Adrenal gland (tissue), 5 donors: ENCODE results near the gene MON1B.

Experiments used
- POLR2A ChIP-seq, 2 donors: fragments of 450-650 bp; IDR thresholded peaks; one replicate each; pipeline ENCODE4 v1.6.1; 2017; ENCODE audit warnings: antibody characterized with exemption in 2 of 2, mild to moderate bottlenecking in 2 of 2, moderate library complexity in 1 of 2
- TF ChIP-seq, protein P1 (sequence below), 6 experiments: fragments of 450-650 bp in 4 of 6; fragments of 200-600 bp in 2 of 6; sonication (generic) in 1 of 6; IDR thresholded peaks; 1 replicate in 5 of 6; 2 replicates in 1 of 6; pipeline versions ENCODE4 v1.5.1 to v1.8.0; 2016 to 2021; ENCODE audit warnings: antibody characterized with exemption in 6 of 6, mild to moderate bottlenecking in 2 of 6, moderate library complexity in 1 of 6
- donor health status: DM: no; HTN: no; CAD: no.

DNA sequence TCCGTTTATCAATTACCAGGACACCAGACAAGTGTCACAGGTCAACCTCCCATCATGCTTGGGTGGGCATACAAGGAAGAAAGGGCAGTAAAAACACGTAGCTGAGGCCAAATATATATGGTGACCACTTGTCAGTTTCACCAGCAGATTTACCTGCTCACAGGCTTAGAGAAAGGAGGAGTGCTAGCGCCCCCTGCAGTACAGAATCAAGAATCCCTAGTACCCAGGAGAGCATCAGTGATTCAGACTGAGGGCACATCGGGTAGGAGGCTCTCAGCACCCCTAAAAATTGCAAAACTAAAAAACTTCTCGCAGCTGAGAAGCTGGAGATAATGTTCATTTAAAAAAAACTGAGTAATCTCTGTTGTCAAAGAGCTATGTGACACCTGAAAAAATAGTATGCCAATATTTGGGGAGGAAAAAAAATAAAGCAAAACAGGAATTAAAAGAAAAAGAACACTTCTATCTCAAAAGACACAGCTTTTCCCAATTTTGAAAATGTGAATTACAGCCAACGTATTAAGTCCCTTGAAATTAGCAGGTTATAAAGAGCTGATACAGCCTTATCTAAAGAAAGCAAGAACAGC is 21.2 kb upstream of the MON1B start:
- TF ChIP-seq POLR2A (IDR thresholded peaks at IDR 0.05), result no peak
- TF ChIP-seq, protein P1, sequence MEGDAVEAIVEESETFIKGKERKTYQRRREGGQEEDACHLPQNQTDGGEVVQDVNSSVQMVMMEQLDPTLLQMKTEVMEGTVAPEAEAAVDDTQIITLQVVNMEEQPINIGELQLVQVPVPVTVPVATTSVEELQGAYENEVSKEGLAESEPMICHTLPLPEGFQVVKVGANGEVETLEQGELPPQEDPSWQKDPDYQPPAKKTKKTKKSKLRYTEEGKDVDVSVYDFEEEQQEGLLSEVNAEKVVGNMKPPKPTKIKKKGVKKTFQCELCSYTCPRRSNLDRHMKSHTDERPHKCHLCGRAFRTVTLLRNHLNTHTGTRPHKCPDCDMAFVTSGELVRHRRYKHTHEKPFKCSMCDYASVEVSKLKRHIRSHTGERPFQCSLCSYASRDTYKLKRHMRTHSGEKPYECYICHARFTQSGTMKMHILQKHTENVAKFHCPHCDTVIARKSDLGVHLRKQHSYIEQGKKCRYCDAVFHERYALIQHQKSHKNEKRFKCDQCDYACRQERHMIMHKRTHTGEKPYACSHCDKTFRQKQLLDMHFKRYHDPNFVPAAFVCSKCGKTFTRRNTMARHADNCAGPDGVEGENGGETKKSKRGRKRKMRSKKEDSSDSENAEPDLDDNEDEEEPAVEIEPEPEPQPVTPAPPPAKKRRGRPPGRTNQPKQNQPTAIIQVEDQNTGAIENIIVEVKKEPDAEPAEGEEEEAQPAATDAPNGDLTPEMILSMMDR (IDR thresholded peaks at IDR 0.05), result peak; percentile 5 to 55 (median 42)
